Activated CD8-positive, alpha-beta T cell treated with anti-CD3 and anti-CD28 coated beads for 36 hours (primary cell): ENCODE measurements around the gene ZC3H10. TPM values are rescaled to one million over a fixed set of nuclear protein-coding genes. Genes with fewer than 3 reads are reported as not detected.

ENCODE experiments used
- ATAC-seq: fragments of 200-7000 bp; cut with Tn5 transposase; one replicate; pipeline ENCODE4 v1.10.0; 2021; ENCODE audit warnings: mild to moderate bottlenecking, moderate library complexity
- CTCF ChIA-PET: fragments of 350-600 bp; sonication (Branson Sonifier 250); formaldehyde crosslinking; loops from one replicate; lab custom pipeline; 2021; ENCODE audit warnings: antibody characterized with exemption; lab: Charles Lee
- POLR2A ChIA-PET: fragments of 350-600 bp; sonication (Branson Sonifier 250); formaldehyde crosslinking; loops from one replicate; lab custom pipeline; 2021; ENCODE audit warnings: antibody characterized with exemption; lab: Charles Lee
- DNase-seq: peaks from one replicate; pipeline ENCODE4 v3.0.0-alpha.2; 2020
- H3K27ac Mint-ChIP-seq: one replicate; pipeline ENCODE4 v1.8.0; 2021; ENCODE audit warnings: mild to moderate bottlenecking, mixed read lengths
- H3K27me3 Mint-ChIP-seq: one replicate; pipeline ENCODE4 v1.8.0; 2021; ENCODE audit warnings: mixed read lengths
- H3K36me3 Mint-ChIP-seq: one replicate; pipeline ENCODE4 v1.8.0; 2021; ENCODE audit warnings: low read depth, mixed read lengths
- H3K4me1 Mint-ChIP-seq: one replicate; pipeline ENCODE4 v1.8.0; 2021; ENCODE audit warnings: low read depth, mixed read lengths
- H3K4me3 Mint-ChIP-seq: one replicate; pipeline ENCODE4 v1.8.0; 2021; ENCODE audit warnings: mild to moderate bottlenecking, moderate library complexity, mixed read lengths
- H3K9me3 Mint-ChIP-seq: one replicate; pipeline ENCODE4 v1.8.0; 2021; ENCODE audit warnings: mixed read lengths
- intact Hi-C: fragments of 100-400 bp; cut with micrococcal nuclease; formaldehyde crosslinking; loops from one replicate; pipeline ENCODE4 v1.10.0; 2022
- total RNA-seq, 2 experiments: library from RNA; stranded (reverse); gene quantifications; one replicate each; pipeline ENCODE4 v1.2.3, GENCODE V29; 2021
- TF ChIP-seq, protein P1 (sequence below): fragments of 200-600 bp; IDR thresholded peaks from one replicate; pipeline ENCODE4 v1.8.0; 2022; ENCODE audit warnings: antibody characterized with exemption, mild to moderate bottlenecking

ZC3H10 gene
- total RNA-seq, 2 experiments from 2014 or later, result 6.8 to 7.2 TPM

DNA sequence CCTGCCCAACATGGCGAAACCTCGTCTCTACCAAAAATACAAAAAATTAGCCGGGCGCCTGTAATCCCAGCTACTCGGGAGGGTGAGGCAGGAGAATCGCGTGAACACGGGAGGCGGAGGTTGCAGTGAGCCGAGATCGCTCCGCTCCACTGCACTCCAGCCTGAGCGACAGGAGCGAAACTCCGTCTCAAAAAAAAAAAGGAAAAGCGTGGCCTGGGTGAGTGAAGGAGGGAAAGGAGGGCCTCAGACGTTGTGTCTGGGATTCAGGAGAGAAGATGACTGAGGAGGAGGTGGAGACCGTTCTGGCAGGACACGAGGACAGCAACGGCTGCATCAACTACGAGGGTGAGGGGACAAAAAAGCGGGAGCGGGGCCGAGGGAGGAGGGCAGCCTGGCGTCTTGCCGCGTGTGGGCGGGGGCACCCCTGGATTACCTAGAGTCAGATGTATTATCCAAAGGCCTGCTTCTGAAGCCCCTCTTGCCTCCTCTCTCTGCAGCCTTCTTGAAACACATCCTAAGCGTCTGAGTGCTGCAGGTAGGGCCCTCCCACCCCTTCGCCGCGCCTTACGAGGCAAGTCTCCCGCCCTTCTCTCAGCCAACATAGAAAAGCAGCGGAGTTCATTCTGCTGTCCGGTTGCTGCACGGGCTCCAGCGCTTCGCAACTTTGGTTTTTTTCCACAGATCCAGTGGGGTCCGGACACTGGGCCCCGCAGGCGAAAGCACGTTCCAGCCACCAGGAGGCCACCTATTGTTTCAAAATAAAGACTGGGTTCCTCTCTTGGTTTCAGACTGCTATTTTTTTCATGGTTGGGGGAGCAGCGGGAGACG lies 39.3 kb downstream of the ZC3H10 start:
- peaks cover 49% of the 10 kb centered on the region for H3K36me3 Mint-ChIP-seq
- peak; percentile 43 for ATAC-seq

DNA sequence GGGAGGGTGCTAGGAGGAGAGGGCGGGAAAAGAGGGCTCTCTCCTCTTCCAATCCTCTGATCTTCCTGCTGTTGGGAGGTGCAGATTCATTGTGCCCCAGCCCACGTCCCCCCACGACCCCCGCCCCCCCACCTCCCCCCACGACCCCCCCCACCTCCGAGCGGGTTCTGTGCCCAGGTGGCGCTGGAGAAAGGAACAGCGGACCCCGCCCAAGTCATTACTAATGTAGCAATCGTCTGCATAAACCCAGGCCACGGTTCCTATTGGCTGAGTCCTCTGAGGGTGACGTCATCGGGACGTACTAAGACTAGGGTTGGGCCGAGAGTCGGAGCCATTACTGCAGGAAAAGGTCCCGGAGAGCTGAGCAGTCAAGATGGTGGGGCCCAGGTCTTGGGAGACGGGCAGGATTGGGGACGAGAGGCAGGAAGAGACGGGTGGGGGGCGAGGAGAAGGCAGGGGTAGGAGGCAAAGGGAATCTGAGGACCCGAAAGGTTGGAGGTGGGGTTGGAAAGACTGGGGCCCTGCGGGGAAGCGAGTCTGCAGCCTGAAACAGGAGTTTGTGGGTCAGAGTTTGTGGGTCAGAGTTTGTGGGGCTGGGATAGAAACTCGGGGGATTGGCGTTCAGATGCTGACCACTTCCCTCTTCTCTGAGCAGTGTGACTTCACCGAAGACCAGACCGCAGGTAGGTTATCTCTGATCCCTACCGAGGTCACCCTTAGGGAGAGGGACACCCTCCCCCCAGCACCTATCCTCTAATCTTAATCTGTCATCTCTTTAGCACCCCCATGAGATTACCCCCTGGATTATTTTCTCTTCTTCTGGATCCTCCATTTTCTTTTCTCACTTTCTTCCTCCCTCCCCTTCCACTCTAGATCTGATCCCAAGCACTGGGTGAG lies 40.2 kb downstream of the ZC3H10 start, which contains the start of gene MYL6:
MYL6 (plus strand) TSS at position 331 of the 897 bp plus-strand sequence; CDS start at position 374, 43 bp downstream.
- CTCF ChIA-PET, result interaction anchor here (1.0 to 2.8 kb wide), 8 partner anchors 11 to 40 kb away, joined by 3 to 19 read pairs (median 4); partner anchors contain the start of genes SMARCC2 and ZC3H10
- Mint-ChIP-seq H3K36me3 (peaks cover 55% of the 10 kb centered on the region), H3K27me3 (no peaks in the 10 kb centered on the region), H3K4me3 (peak within 1 kb of the TSS; percentile 95), H3K9me3 (no peaks in the 10 kb centered on the region), H3K4me1 (peaks cover 33% of the 10 kb centered on the region), H3K27ac (peak within 1 kb of the TSS; percentile 98)
- ATAC-seq, result peak; percentile 87
- TF ChIP-seq, protein P1, sequence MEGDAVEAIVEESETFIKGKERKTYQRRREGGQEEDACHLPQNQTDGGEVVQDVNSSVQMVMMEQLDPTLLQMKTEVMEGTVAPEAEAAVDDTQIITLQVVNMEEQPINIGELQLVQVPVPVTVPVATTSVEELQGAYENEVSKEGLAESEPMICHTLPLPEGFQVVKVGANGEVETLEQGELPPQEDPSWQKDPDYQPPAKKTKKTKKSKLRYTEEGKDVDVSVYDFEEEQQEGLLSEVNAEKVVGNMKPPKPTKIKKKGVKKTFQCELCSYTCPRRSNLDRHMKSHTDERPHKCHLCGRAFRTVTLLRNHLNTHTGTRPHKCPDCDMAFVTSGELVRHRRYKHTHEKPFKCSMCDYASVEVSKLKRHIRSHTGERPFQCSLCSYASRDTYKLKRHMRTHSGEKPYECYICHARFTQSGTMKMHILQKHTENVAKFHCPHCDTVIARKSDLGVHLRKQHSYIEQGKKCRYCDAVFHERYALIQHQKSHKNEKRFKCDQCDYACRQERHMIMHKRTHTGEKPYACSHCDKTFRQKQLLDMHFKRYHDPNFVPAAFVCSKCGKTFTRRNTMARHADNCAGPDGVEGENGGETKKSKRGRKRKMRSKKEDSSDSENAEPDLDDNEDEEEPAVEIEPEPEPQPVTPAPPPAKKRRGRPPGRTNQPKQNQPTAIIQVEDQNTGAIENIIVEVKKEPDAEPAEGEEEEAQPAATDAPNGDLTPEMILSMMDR, result no peak
- POLR2A ChIA-PET, result interaction anchor here (0.6 to 5.7 kb wide), 15 partner anchors 9 to 163 kb away, joined by 3 to 51 read pairs (median 5); partner anchors contain the start of genes ESYT1, SMARCC2 and ZC3H10
- peak; percentile 98 for DNase-seq
- intact Hi-C loops, result loop anchor here (2.0 kb wide), 1 partner anchor 29 kb away; the partner anchor contains the start of gene ESYT1

More for the DNA sequence above, 39.3 kb downstream of the ZC3H10 start:
- DNase-seq, result peak; percentile 76
- Mint-ChIP-seq H3K9me3 (no peaks in the 10 kb centered on the region), H3K4me3 (peak overlapping the region; percentile 95), H3K4me1 (peaks cover 38% of the 10 kb centered on the region), H3K27me3 (no peaks in the 10 kb centered on the region), H3K27ac (peak overlapping the region; percentile 98)
- ChIA-PET POLR2A (interaction anchor here (0.6 to 5.7 kb wide), 10 partner anchors 9 to 49 kb away, joined by 3 to 51 read pairs (median 4); partner anchors contain the start of gene ZC3H10), CTCF (interaction anchor here (1.2 to 3.0 kb wide), 3 partner anchors 31 to 39 kb away, joined by 3 to 19 read pairs (median 12); partner anchors contain the start of gene ZC3H10)
- intact Hi-C loops, result loop anchor here (2.0 kb wide), 1 partner anchor 29 kb away; the partner anchor contains the start of gene ESYT1
- TF ChIP-seq, protein P1, result peak; percentile 22

DNA sequence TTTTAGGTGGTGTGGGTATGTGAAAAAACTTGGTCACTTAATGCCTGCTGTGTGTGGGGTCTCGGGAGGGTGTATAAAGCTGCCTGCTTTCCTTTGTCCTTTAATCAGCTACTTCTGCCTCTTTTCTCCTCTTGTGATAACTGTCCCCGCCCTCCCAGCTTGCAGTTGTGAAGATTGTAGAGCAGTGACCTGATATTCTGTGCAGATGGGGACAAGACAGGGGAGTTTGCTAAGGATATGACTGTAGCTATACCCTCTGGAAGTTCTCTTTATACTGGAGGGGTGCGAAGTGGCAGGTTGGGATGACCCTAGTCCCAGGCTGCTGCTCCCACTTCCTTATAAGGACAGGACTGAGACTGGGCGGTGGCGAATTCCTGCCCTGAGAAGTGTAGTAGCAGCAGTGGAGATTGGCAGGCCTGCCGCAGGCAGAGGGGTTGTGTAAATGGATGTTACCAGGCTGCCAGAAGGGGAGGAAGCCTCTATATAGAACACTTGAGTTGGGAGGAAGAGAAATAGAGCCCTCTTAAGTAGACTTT lies 40.9 kb downstream of the ZC3H10 start:
- TF ChIP-seq, protein P1, result no peak

DNA sequence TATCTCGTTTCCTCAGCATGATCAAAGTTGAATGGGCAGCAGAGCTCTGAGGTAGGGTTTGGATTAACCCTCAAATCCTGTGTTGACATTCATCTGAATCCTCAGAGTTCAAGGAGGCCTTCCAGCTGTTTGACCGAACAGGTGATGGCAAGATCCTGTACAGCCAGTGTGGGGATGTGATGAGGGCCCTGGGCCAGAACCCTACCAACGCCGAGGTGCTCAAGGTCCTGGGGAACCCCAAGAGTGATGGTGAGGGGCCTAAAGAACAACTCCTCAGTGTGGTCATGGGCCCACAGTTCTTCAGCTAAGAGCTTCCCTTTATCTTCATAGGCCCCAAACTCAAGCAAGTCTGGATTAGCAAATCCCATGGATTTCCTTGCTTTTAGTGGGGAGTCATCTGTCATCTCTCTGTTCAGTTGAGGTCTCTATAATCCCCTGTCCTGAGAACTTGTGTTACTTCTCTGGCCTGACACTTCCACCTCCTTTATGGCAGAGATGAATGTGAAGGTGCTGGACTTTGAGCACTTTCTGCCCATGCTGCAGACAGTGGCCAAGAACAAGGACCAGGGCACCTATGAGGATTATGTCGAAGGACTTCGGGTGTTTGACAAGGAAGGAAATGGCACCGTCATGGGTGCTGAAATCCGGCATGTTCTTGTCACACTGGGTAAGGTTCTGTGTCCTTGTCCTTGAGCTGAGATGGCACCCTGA lies 41.6 kb downstream of the ZC3H10 start:
- Mint-ChIP-seq H3K36me3 (peaks cover 66% of the 10 kb centered on the region), H3K4me3 (peak overlapping the region; percentile 95), H3K9me3 (no peaks in the 10 kb centered on the region), H3K27ac (peak overlapping the region; percentile 98), H3K4me1 (peaks cover 27% of the 10 kb centered on the region), H3K27me3 (no peaks in the 10 kb centered on the region)
- no peak for ATAC-seq
- intact Hi-C loops, result loop anchor here (2.0 kb wide), 1 partner anchor 31 kb away; the partner anchor contains the start of gene ESYT1
- TF ChIP-seq, protein P1, result no peak
- CTCF ChIA-PET, result interaction anchor here (1.0 to 3.9 kb wide), 9 partner anchors 10 to 53 kb away, joined by 3 to 25 read pairs (median 4); partner anchors contain the start of genes SMARCC2 and ZC3H10
- no peak for DNase-seq
- POLR2A ChIA-PET, result interaction anchor here (0.6 to 5.7 kb wide), 15 partner anchors 8 to 164 kb away, joined by 3 to 51 read pairs (median 7); partner anchors contain the start of genes ESYT1, MYL6B, SMARCC2 and ZC3H10

More for the DNA sequence above, 40.9 kb downstream of the ZC3H10 start:
- peaks cover 27% of the 10 kb centered on the region for H3K4me1 Mint-ChIP-seq
- H3K9me3 Mint-ChIP-seq, result no peaks in the 10 kb centered on the region
- DNase-seq (peak; percentile 46), ATAC-seq (no peak)
- intact Hi-C loops, result loop anchor here (2.0 kb wide), 1 partner anchor 30 kb away; the partner anchor contains the start of gene ESYT1
- ChIA-PET CTCF (interaction anchor here (1.0 to 2.8 kb wide), 10 partner anchors 10 to 54 kb away, joined by 3 to 19 read pairs (median 3); partner anchors contain the start of genes SMARCC2 and ZC3H10), POLR2A (interaction anchor here (1.0 to 5.7 kb wide), 15 partner anchors 10 to 163 kb away, joined by 3 to 51 read pairs (median 6); partner anchors contain the start of genes ESYT1, SMARCC2 and ZC3H10)
- H3K4me3 Mint-ChIP-seq, result peak overlapping the region; percentile 95
- H3K27me3 Mint-ChIP-seq, result no peaks in the 10 kb centered on the region
- H3K27ac Mint-ChIP-seq, result peak overlapping the region; percentile 98
- H3K36me3 Mint-ChIP-seq, result peaks cover 60% of the 10 kb centered on the region
